MV-4-11 (cell line): ENCODE measurements around the gene WDR62.

Experiments
- DNase-seq: peaks from one replicate; lab custom pipeline; 2025; lab: John Stamatoyannopoulos, UW

Gene WDR62

DNA sequence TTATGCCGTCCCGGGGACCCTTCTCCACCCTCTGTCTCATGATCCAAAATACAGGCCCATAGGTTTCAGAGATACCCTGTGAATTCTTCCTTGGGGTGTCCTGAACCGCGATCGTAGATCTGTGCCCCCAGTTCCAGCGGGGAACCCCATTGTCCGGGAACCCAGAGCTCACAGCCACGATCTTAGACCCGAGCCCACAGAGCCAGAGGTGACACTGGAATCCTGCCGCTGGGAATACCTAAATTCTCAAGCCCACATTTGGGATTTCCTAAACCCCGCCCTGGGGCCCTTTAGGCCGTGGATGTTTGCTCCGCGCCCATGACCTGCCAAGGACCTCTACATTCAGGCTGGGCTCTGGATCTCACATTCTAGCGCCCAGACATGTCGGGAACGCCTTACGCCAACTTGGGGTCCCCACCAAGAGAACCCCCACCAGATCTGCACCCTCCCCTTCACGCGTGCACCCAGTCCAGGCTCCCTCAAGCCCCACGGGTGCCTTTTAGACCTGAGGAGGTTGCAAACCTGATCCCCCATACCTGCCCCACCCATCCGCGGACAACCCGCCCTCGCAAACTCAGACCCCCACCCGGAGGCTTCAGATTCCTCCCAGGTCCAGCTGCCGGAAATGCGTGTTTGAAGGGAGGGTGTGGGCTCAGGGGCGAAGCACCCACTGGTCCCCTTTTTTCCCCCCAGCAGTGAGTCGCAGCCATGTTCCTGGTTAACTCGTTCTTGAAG lies 85.8 kb downstream of the WDR62 start:
- DNase-seq, result peak; percentile 48

DNA sequence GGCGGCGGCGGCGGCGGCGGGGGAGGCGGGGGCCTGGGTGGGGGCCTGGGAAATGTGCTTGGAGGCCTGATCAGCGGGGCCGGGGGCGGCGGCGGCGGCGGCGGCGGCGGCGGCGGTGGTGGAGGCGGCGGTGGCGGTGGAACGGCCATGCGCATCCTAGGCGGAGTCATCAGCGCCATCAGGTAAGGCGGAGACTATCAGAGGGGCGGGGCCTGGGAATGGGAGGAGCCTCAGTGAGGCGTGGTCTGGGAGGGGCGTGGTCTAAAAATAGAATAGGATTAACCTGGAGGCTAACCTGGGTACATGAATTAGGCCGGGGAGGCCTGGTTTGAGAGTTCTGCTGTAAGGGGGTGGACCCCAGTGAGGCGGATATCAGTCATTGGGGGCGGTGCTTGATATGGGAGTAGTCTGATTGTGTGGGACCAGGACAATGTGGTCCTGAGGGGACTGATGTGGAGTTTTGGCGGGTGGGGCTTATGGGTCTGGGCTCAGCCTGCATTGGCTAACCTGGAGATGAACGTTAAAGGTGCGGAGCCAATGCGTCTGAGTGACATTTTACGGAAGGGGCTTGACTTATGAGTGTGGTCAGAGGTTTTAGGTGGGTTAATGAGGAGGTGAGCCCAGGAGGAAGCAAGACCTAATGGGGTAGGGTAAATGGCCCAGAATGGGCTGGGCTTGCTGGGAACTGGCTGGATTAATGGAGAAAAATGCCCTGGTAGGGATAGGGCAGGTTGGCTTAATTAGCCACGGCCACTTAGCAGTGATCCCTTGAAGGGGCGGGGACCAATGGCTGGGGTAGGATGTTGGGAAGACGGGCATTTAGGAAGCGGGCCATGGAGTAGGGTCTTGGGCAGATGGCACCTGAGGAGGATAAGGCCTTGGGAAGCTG lies 86.6 kb downstream of the WDR62 start:
- DNase-seq, result peak; percentile 70

DNA sequence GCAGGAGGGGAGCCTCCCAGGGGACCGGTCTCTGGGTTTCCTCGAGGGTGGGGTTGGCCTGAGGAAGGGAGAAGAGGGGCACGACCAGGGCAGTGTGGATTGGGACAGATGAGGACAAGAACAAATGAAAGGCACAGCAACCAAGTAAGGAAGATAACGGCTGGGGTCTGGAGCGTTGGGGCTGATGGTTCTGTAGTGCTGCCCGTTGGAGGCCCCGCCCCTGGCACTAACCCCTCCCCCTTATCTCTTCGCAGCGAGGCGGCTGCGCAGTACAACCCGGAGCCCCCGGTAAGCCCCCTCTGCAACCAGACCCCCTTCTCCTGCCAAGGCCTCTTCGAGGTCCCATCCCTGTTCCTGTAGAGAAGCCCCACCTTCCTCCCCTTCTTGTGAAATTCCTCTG lies 87.3 kb downstream of the WDR62 start:
- no peak for DNase-seq

DNA sequence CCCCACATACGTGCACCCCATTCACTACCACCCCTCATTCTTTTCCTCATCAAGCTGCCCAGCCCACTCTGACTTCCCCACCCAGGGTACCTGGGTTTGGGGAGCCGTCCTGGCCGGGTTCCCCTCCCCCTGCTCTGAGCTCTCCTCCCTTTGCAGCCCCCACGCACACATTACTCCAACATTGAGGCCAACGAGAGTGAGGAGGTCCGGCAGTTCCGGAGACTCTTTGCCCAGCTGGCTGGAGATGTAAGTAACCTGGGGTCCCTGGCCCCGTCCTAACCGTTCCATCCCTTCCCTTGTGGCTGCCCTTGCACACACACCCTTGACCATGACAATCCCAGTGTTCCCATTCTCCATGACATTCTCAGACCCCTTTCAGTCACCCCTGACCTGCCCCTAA lies 87.8 kb downstream of the WDR62 start:
- DNase-seq, result no peak

DNA sequence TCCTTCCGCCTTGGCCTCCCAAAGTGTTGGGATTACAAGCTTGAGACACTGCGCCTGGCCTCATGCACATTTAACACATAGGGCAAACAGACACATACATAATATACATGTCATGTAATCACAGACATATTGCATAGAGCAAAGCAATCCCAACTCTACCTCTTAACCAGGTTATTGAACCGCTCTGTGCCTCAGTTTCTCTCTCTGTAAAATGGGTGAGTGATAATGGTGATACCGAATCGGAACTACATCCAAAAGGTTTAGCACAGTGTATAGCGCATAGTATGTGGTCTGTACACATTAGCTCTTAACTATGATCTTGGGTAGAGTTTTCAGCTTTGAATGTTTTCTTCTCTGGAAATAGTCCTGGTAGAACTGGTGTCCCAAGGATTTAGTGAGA lies 89.9 kb downstream of the WDR62 start:
- DNase-seq, result no peak

DNA sequence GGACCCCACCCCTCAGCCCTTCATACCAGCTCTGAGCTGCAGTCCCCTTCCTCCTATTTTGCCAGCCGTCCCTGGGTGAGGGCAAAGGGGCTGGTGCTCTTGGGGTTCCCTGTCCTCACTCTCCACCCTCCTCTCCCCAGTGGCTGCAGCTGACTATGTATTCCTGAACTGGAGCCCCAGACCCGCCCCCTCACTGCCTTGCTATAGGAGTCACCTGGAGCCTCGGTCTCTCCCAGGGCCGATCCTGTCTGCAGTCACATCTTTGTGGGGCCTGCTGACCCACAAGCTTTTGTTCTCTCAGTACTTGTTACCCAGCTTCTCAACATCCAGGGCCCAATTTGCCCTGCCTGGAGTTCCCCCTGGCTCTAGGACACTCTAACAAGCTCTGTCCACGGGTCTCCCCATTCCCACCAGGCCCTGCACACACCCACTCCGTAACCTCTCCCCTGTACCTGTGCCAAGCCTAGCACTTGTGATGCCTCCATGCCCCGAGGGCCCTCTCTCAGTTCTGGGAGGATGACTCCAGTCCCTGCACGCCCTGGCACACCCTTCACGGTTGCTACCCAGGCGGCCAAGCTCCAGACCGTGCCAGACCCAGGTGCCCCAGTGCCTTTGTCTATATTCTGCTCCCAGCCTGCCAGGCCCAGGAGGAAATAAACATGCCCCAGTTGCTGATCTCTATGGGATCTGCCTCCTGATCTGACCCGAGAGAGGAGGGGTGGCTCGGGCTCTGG lies 95.1 kb downstream of the WDR62 start:
- no peak for DNase-seq

DNA sequence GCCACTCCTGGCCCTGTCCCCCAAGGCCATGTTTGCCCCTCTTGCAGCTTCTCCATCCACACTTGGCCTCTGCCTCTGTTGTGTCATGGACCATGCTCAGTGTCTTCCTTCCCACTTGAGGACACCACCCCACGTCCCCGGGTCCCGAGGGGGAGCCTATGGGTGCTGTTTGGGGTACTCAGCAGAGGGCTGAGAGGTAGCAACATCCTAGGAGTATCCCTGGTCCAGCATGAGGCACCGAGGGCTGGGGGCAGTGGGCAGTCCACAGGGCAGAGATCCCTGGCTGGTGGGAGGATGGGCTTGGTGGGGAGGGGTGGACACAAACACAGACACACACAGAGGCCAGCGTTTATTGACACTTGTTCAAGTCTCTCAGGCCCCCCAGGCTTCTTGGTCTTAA lies 95.9 kb downstream of the WDR62 start:
- no peak for DNase-seq

DNA sequence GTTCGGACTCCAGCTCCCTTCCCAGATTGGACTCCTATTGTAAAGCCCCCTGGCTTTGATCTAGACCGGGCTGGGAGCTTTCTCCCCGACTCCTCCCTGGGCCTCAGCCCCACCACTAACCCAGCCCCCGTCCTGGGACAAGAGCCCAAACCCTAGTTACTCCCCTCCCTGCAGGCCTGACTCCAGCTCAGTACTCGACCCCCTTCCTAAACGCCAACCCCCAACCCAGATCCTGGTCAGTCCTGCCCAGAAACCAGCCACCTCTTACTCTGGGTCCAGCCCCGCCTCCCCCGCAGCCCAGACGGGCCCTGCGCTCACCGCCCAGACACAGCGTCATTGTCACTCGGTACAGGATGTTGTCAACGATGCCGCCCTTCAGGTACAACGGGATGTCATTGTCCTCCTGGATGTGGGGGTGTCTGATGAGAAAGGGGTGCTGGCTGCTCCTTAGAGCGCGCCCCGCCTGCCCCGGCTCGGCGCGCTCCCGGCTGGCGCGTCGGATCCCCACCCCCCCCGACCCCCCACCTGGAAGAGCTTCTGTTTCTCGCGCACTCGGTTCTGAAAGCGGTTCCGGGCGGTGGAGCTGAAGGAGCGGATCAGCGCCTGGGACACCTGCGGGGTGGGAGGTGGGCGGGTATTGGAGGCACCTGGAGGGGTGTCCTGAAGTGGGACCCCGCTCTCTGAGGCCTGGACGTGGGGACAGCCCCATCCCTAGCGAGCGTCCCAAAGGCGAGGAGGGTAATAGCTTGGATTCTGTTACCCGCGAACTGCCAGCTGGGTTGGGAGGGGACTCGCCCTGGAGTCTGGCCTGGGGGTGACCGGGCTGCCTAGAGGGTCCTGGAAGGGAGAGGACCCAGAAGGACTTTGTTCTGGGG lies 96.7 kb downstream of the WDR62 start:
- no peak for DNase-seq

DNA sequence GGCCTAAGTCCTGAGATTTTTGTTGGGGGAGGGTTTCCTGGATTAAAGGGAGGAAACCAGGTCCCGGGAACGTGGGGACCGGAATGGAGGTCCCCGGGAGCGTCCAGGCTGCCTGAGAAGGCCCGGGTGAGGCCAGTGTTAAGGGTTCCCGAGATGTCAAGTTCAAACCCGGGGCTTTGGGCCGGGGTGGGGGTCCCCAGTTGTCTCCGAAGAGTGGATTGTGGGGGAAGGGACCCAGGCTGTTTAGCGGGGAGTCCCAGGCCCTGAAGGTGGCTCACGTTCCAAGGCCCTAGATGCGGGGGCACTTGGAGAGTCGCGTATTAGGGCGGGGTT lies 97.3 kb downstream of the WDR62 start:
- DNase-seq, result no peak

DNA sequence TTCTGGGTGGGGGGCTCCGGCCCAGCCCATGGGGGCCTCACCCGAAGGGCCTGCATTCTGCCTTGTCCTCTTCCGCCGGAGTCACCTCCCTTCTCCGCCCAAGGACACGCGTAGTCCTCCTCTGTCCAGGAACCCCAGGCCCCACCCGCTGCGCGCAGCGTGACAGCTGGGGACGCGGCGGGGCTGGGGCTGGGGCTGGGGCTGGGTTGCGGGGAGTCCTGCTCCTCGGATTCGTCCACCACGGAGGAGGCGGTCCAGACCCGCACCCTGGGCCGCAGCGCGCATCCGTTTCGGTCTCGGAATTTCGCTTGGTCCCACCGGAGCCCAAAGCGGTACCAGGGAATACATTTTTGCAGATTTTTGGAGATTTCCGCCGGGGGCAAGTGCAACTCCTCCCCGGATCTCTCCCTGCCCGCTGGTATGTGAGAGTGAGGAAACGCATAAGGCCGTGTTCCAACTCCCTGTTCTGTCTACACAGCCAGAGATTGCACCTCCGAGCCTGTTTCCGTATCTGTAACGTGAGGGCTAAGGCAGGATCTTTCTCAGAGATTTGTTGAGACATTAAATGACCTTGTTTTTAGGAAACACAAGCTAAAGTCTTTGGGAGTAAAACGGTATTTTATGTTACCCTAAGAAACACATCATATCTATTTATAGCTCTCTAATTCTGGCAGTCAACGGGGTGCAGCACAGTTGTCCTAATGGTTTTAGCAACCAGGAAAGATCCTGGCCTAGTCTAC lies 97.8 kb downstream of the WDR62 start, which contains the start of gene COX7A1:
Gene COX7A1 (minus strand): TSS at position 96 of the 740 bp plus-strand sequence. CDS start 40 bp downstream, at position 56.
- no peak for DNase-seq

DNA sequence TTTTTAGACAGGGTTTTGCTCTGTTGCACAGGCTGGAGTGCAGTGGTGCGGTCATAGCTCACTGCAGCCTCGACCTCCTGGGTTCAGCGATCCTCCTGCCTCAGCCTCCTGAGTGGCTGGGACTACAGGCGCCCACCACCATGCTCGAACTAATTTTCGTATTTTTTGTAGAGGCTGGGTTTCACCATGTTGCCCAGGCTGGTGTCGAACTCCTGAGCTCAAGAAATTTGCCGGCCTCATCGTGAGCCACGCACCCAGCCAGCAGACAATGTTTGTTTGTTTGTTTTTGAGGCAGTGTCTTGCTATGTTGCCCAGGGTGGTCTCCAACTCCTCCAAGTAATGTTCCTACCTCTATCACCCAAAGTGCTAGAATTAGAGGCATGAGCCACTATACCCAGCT lies 98.4 kb downstream of the WDR62 start:
- no peak for DNase-seq
